Fibroblast of mammary gland (primary cell): ENCODE data around the gene AGPAT3.

ENCODE experiments used
- DNase-seq: peaks from one replicate; pipeline ENCODE4 v3.0.0-alpha.2; 2010; ENCODE audit warnings: low read depth
- H3K4me3 ChIP-seq: 2 replicates; pipeline ENCODE4 v1.5.1; 2011; ENCODE audit warnings: low read depth, mild to moderate bottlenecking, low read length, moderate library complexity; ENCODE audit not compliant: control insufficient read depth
- CTCF ChIP-seq: conservative IDR thresholded peaks from 2 replicates; pipeline ENCODE4 v1.5.1; 2011; ENCODE audit warnings: low read depth, low read length, inconsistent platforms; ENCODE audit not compliant: control insufficient read depth, insufficient read depth

Gene AGPAT3

GRCh38 chr21:43930074-43930847 lies 65.2 kb downstream of the AGPAT3 start:
- TF ChIP-seq CTCF, result no peak
- H3K4me3 ChIP-seq, result no peak overlapping the region
- no peak for DNase-seq

- TF ChIP-seq CTCF, result no peak
- DNase-seq, result no peak
- H3K4me3 ChIP-seq, result no peak overlapping the region
Observed at GRCh38 chr21:43930848-43931375, 65.9 kb downstream of the AGPAT3 start.

- no peak overlapping the region for H3K4me3 ChIP-seq
- TF ChIP-seq CTCF, result no peak
- no peak for DNase-seq
Observed at GRCh38 chr21:43931489-43931888, 66.5 kb downstream of the AGPAT3 start.

- DNase-seq, result no peak
- no peak for TF ChIP-seq CTCF
Observed at GRCh38 chr21:43932005-43932404, 67.0 kb downstream of the AGPAT3 start.

GRCh38 chr21:43933199-43933598 lies 68.2 kb downstream of the AGPAT3 start:
- TF ChIP-seq CTCF, result no peak
- DNase-seq, result no peak
- H3K4me3 ChIP-seq, result no peak overlapping the region

More at GRCh38 chr21:43932005-43932404, 67.0 kb downstream of the AGPAT3 start:
- no peak overlapping the region for H3K4me3 ChIP-seq

- no peak for TF ChIP-seq CTCF
- H3K4me3 ChIP-seq, result no peak overlapping the region
- no peak for DNase-seq
Observed at GRCh38 chr21:43933680-43934079, 68.7 kb downstream of the AGPAT3 start.
